Peyer's patch (tissue), 4 donors: Measurements from ENCODE around the gene ELK4. TPM values are rescaled to one million over a fixed set of nuclear protein-coding genes. Genes with fewer than 3 reads are reported as not detected.
"Not testable (repeated sequence)": the region's sequence is repeated elsewhere in the genome, so short reads cannot be mapped to it uniquely, and the experiment has no call there.

Experiments
- DNase-seq, 3 donors: peaks; one replicate each; pipeline ENCODE4 v3.0.0-alpha.2; 2017 to 2019
- H3K27ac ChIP-seq, 4 donors: fragments of 200-600 bp; sonication (generic); one replicate each; pipeline ENCODE4 v1.5.1; 2016 to 2019
- H3K27me3 ChIP-seq, 2 donors: fragments of 200-600 bp; sonication (generic); one replicate each; pipeline ENCODE4 v1.5.1; 2019
- H3K36me3 ChIP-seq, 3 donors: fragments of 200-600 bp; sonication (generic); one replicate each; pipeline ENCODE4 v1.5.1; 2016 to 2019
- H3K4me1 ChIP-seq, 4 donors: fragments of 200-600 bp; sonication (generic); one replicate each; pipeline ENCODE4 v1.5.1; 2016 to 2019
- H3K4me3 ChIP-seq, 4 donors: fragments of 200-600 bp; sonication (generic); 1 replicate in 3 of 4; 2 replicates in 1 of 4; pipeline ENCODE4 v1.5.1; 2016 to 2019; ENCODE audit warnings: mild to moderate bottlenecking in 1 of 4
- H3K9me3 ChIP-seq, 4 donors: fragments of 200-600 bp; sonication (generic); one replicate each; pipeline ENCODE4 v1.5.1; 2016 to 2019; ENCODE audit warnings: mild to moderate bottlenecking in 1 of 4
- POLR2A ChIP-seq, 2 donors: fragments of 450-650 bp; IDR thresholded peaks; one replicate each; pipeline ENCODE4 v1.5.1; 2017; ENCODE audit warnings: antibody characterized with exemption in 2 of 2, mild to moderate bottlenecking in 2 of 2, moderate library complexity in 2 of 2
- total RNA-seq, 4 donors: library from RNA; depleted of rRNA; stranded (reverse); fragments of >200 nt; gene quantifications; one replicate each; pipeline ENCODE4 v1.1.0, GENCODE V29; 2016
- TF ChIP-seq, protein P1 (sequence below), 6 experiments: fragments of 450-650 bp in 4 of 6; fragments of 200-600 bp in 2 of 6; sonication (generic) in 1 of 6; IDR thresholded peaks; one replicate each; pipeline ENCODE4 v1.5.1; 2017 to 2019; ENCODE audit warnings: antibody characterized with exemption in 6 of 6, mild to moderate bottlenecking in 3 of 6, moderate library complexity in 1 of 6

Gene ELK4
- total RNA-seq, 4 donors from 2014 or later, result 16.6 to 66.8 (median 23.7) TPM

DNA sequence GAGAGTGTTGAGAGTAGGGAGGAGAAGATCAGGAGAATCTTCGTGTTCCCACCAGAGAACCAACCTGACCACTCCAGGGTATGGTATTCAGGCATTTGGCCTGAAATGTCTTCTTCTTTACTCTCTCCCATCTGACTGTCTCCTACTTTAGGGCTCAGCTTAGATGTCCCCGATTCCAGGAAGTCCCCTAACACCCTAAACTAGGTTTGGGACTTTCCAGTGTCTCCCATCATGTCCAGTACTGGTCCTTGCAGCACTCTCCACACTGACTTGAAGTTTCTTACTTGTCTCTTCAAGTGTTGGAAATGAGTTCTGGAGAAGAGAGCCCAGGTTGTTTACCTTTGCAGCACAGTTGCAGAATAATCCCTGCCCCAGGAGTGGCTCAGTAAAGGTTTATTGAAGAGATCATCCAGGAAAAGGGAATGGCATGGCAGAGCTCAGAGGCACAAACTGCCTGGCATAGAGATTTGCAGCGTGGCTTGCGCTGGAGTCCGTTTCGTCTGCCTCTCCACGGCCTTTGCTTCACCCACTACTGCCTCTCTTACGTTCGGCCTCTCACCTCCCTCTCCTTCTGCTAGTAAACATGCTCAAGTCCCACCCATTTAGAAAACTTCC is 6.2 kb upstream of the ELK4 start:
- Histone ChIP-seq H3K4me1 (peaks cover 0 to under 1% (median 0%) of the 10 kb centered on the region in 4 donors), H3K4me3 (no peak overlapping the region), H3K27me3 (no peaks in the 10 kb centered on the region), H3K36me3 (no peaks in the 10 kb centered on the region), H3K27ac (no peak overlapping the region), H3K9me3 (no peaks in the 10 kb centered on the region)
- no peak for DNase-seq
- TF ChIP-seq, protein P1, sequence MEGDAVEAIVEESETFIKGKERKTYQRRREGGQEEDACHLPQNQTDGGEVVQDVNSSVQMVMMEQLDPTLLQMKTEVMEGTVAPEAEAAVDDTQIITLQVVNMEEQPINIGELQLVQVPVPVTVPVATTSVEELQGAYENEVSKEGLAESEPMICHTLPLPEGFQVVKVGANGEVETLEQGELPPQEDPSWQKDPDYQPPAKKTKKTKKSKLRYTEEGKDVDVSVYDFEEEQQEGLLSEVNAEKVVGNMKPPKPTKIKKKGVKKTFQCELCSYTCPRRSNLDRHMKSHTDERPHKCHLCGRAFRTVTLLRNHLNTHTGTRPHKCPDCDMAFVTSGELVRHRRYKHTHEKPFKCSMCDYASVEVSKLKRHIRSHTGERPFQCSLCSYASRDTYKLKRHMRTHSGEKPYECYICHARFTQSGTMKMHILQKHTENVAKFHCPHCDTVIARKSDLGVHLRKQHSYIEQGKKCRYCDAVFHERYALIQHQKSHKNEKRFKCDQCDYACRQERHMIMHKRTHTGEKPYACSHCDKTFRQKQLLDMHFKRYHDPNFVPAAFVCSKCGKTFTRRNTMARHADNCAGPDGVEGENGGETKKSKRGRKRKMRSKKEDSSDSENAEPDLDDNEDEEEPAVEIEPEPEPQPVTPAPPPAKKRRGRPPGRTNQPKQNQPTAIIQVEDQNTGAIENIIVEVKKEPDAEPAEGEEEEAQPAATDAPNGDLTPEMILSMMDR (IDR thresholded peaks at IDR 0.05), result no peak
- TF ChIP-seq POLR2A (IDR thresholded peaks at IDR 0.05), result no peak

DNA sequence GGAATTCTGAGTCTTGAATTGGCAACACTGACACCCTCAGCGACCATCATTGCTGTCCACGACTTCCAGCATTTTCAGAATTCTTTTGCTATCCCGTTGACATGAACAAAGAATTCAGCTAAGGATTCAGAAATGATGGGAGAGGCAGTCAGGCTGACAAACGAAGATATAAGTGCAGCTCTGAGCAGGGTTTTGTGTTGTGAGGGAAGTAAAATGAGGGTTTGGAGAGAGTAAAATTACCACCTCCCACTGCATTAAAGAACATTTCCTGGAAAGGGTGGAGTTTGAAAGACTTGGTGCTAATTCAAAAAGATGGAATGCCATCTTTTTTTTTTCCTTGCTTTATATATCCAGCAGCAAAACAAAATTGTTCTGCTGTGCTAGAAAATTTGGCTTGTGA is 4.9 kb upstream of the ELK4 start:
- no peak overlapping the region for H3K4me3 ChIP-seq
- H3K27ac ChIP-seq, result no peak overlapping the region
- no peak for TF ChIP-seq POLR2A (IDR thresholded peaks at IDR 0.05)
- TF ChIP-seq, protein P1 (IDR thresholded peaks at IDR 0.05), result no peak
- no peaks in the 10 kb centered on the region for H3K36me3 ChIP-seq
- no peak for DNase-seq
- H3K9me3 ChIP-seq, result no peaks in the 10 kb centered on the region
- H3K4me1 ChIP-seq, result peaks cover 0 to 7% (median 5%) of the 10 kb centered on the region in 4 donors
- no peaks in the 10 kb centered on the region for H3K27me3 ChIP-seq

- H3K4me1 ChIP-seq, H3K36me3 ChIP-seq, H3K27ac ChIP-seq, H3K27me3 ChIP-seq, DNase-seq, H3K4me3 ChIP-seq, H3K9me3 ChIP-seq: not testable (repeated sequence)
Observed at GRCh38 chr1:205636138-205636530, 4.3 kb upstream of the ELK4 start.

DNA sequence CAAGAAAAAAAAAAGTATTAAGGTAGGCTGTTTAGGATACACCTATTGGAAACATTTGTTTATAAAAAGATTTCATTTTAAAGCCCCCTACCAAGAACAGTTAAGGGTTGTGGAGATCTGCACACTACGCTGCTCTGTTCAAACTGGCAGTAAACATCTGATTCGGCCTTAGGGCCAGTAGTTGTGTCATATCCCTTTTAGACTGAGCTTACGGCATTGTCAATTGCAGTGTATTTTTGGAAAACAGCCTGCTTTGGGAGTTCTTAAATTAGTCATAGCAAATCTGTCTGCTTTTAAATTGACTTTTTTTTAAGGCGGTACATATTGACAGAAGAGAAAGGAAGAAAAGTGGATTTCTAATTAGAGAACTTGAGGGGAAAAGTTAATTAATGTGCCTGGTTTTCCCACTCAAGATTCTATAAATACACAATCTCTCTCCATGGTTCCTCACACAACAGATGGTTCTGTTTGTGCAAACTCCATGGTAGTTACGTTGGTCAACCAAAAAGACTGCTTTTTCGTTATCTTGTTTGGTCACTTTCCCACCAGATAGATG is 1.7 kb upstream of the ELK4 start:
- H3K27ac ChIP-seq, result no peak overlapping the region
- H3K9me3 ChIP-seq, result no peaks in the 10 kb centered on the region
- no peak for TF ChIP-seq POLR2A (IDR thresholded peaks at IDR 0.05)
- TF ChIP-seq, protein P1 (IDR thresholded peaks at IDR 0.05), result no peak
- H3K4me1 ChIP-seq, result peaks cover 0 to 20% (median 9%) of the 10 kb centered on the region in 4 donors
- H3K27me3 ChIP-seq, result no peaks in the 10 kb centered on the region
- H3K36me3 ChIP-seq, result no peaks in the 10 kb centered on the region
- DNase-seq, result no peak
- no peak overlapping the region for H3K4me3 ChIP-seq

GRCh38 chr1:205632669-205633169 is 908 bp upstream of the ELK4 start:
- Histone ChIP-seq H3K27me3 (no peaks in the 10 kb centered on the region), H3K4me3 (peak overlapping the region; percentile 74 to 95 (median 80)), H3K9me3 (no peaks in the 10 kb centered on the region), H3K36me3 (no peaks in the 10 kb centered on the region), H3K27ac (peak overlapping the region; percentile 97 to 100 (median 98)), H3K4me1 (peaks cover 0 to 20% (median 9%) of the 10 kb centered on the region in 4 donors)
- TF ChIP-seq POLR2A (IDR thresholded peaks at IDR 0.05), result no peak
- TF ChIP-seq, protein P1 (IDR thresholded peaks at IDR 0.05), result no peak
- no peak for DNase-seq

DNA sequence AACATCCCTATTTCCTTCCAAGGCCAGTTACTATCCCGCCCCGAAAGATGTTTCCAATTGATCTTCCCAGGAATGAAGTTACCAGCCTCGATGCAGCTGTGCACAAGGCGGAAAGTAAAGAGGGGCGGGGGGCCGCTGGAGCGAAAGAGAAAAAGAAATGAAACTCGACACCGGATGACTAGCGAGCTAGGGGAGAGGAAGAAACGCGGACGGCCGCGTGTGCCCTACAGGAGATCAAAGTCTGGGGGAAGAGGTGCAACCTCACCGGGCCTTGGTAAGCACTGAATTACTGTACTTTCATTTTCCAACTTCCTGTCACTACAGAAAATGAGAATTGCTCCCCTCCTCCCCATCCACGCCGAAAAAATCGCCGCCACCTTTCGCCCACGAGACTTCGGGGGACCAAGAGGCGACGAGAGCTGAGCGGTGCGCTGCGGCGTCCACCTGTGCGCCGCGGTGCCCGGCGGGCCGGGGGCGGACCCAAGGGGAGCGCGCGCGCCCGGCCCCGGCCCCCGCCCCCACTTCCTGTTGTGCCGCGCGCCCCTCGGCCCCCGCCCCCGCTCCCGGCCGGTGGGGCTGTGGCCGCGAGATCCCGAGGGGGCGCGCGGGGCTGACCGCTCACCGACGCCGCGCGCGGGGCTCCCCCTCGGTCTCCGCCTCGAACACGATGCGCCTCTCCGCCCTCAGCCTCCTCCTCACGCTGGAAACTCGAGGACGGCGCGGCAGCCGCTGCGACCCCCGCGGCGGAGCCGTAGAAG is 622 bp downstream of the ELK4 start:
- peak; percentile 84 to 94 (median 87) for DNase-seq
- H3K27me3 ChIP-seq, result no peaks in the 10 kb centered on the region
- H3K9me3 ChIP-seq, result no peaks in the 10 kb centered on the region
- peaks cover 0 to 20% (median 9%) of the 10 kb centered on the region in 4 donors for H3K4me1 ChIP-seq
- TF ChIP-seq, protein P1 (IDR thresholded peaks at IDR 0.05), result no peak
- peak; percentile 11 to 37 for TF ChIP-seq POLR2A (IDR thresholded peaks at IDR 0.05)
- H3K36me3 ChIP-seq, result no peaks in the 10 kb centered on the region
- peak overlapping the region; percentile 74 to 95 (median 80) for H3K4me3 ChIP-seq
- peak overlapping the region; percentile 97 to 100 (median 98) for H3K27ac ChIP-seq
